ENCODE data around the gene FXYD1.

DNA sequence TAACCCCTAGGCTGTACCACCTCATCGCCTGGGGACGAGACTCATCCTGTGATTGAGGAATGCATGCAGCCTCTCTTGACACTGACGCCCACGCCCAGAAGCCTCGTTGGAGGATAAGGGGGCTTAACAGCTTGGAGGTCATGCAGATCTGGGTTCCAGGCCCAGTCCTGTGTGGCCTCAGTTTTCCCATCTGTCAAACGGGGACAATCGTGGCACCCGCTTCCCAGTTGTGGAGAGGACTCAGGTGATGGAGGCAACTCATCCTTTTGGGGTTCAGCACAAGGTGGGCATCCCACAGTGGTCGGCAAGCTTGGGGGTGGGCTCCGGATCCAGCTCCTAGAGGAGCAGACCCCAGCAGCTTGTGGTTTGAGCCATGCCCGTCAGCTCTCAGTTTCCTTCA lies 2.4 kb upstream of the FXYD1 start:
- TF ChIP-seq, protein P1, sequence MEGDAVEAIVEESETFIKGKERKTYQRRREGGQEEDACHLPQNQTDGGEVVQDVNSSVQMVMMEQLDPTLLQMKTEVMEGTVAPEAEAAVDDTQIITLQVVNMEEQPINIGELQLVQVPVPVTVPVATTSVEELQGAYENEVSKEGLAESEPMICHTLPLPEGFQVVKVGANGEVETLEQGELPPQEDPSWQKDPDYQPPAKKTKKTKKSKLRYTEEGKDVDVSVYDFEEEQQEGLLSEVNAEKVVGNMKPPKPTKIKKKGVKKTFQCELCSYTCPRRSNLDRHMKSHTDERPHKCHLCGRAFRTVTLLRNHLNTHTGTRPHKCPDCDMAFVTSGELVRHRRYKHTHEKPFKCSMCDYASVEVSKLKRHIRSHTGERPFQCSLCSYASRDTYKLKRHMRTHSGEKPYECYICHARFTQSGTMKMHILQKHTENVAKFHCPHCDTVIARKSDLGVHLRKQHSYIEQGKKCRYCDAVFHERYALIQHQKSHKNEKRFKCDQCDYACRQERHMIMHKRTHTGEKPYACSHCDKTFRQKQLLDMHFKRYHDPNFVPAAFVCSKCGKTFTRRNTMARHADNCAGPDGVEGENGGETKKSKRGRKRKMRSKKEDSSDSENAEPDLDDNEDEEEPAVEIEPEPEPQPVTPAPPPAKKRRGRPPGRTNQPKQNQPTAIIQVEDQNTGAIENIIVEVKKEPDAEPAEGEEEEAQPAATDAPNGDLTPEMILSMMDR (IDR thresholded peaks at IDR 0.05) = no peak
- TF ChIP-seq ZFX (IDR thresholded peaks at IDR 0.05; ENCODE audit: borderline replicate concordance) = no peak

Measured in 22Rv1 (cell line).